ENCODE measurements around the gene C20orf204.

- no peak for TF ChIP-seq CTCF (IDR thresholded peaks at IDR 0.05; ENCODE audit: low read depth, low read length)
- TF ChIP-seq EZH2phosphoT487 (IDR thresholded peaks at IDR 0.05; ENCODE audit: low read depth) = no peak
Measured at GRCh38 chr20:64073476-64074183, 37.6 kb downstream of the C20orf204 start.

Measured in OCI-LY3 (cell line).